Fibroblast of lung (primary cell): ENCODE data around the gene NRAP. TPM values are rescaled to one million over a fixed set of nuclear protein-coding genes. Genes with fewer than 3 reads are reported as not detected.

Source experiments
- DNase-seq, 2 donors: peaks; one replicate each; pipeline versions ENCODE4 v3.0.0 to v3.0.0-alpha.2; 2010; ENCODE audit warnings: low read depth in 2 of 2
- H2AFZ ChIP-seq: 2 replicates; pipeline ENCODE4 v1.5.1; 2012; ENCODE audit warnings: low read length, control low read depth, inconsistent platforms
- H3K27ac ChIP-seq: 2 replicates; pipeline ENCODE4 v1.5.1; 2011; ENCODE audit warnings: low read length, control low read depth; ENCODE audit not compliant: insufficient read depth
- H3K27me3 ChIP-seq: 2 replicates; pipeline ENCODE4 v1.5.1; 2011; ENCODE audit warnings: mild to moderate bottlenecking, low read length; ENCODE audit not compliant: control insufficient read depth, insufficient read depth
- H3K36me3 ChIP-seq: 2 replicates; pipeline ENCODE4 v1.5.1; 2011; ENCODE audit warnings: low read length; ENCODE audit not compliant: control insufficient read depth, insufficient read depth
- H3K4me1 ChIP-seq: 2 replicates; pipeline ENCODE4 v1.5.1; 2011; ENCODE audit warnings: low read length; ENCODE audit not compliant: control insufficient read depth, insufficient read depth; ENCODE audit errors: extremely low read depth
- H3K4me2 ChIP-seq: 2 replicates; pipeline ENCODE4 v1.5.1; 2011; ENCODE audit warnings: low read length, control low read depth; ENCODE audit not compliant: insufficient read depth; ENCODE audit errors: extremely low read depth
- H3K4me3 ChIP-seq, 4 experiments: fragments of 200-600 bp in 1 of 4; sonication (generic) in 1 of 4; replicated peaks in 1 of 4; 2 replicates each; pipeline ENCODE4 v1.5.1; 2011 to 2016; ENCODE audit warnings: low read length in 4 of 4, low read depth in 3 of 4, mild to moderate bottlenecking in 3 of 4, control low read depth in 2 of 4, inconsistent platforms in 1 of 4, mixed read lengths in 1 of 4; ENCODE audit not compliant: insufficient read depth in 1 of 4; ENCODE audit errors: control extremely low read depth in 1 of 4
- H3K79me2 ChIP-seq: 2 replicates; pipeline ENCODE4 v1.5.1; 2012; ENCODE audit warnings: mild to moderate bottlenecking, low read length, inconsistent platforms; ENCODE audit not compliant: control insufficient read depth, insufficient read depth
- H3K9ac ChIP-seq: 2 replicates; pipeline ENCODE4 v1.5.1; 2011; ENCODE audit warnings: mild to moderate bottlenecking, low read length, control low read depth; ENCODE audit not compliant: insufficient read depth
- H3K9me3 ChIP-seq: 2 replicates; pipeline ENCODE4 v1.5.1; 2012; ENCODE audit warnings: low read depth, low read length; ENCODE audit not compliant: control insufficient read depth, insufficient read depth
- H4K20me1 ChIP-seq: 2 replicates; pipeline ENCODE4 v1.5.1; 2011; ENCODE audit warnings: low read length; ENCODE audit not compliant: control insufficient read depth, insufficient read depth; ENCODE audit errors: extremely low read depth
- CTCF ChIP-seq, 2 donors: IDR thresholded peaks in 1 of 2; conservative IDR thresholded peaks in 1 of 2; 1 replicate in 1 of 2; 2 replicates in 1 of 2; pipeline ENCODE4 v1.5.1; 2011 to 2012; ENCODE audit warnings: low read length in 2 of 2, control low read depth in 1 of 2, inconsistent platforms in 1 of 2, low read depth in 1 of 2, mild to moderate bottlenecking in 1 of 2
- EZH2 ChIP-seq: IDR thresholded peaks from 2 replicates; pipeline ENCODE4 v1.5.1; 2012; ENCODE audit warnings: low read length, control low read depth, mild to moderate bottlenecking; ENCODE audit errors: missing control alignments
- polyA plus RNA-seq, 2 donors: library from polyadenylated mRNA; depleted of rRNA in 1 of 2; stranded (reverse) in 1 of 2; unstranded in 1 of 2; fragments of >200 nt; gene quantifications; 2 replicates each; pipeline ENCODE4 v1.2.1, GENCODE V29; 2011 to 2012; ENCODE audit warnings: missing spikeins in 1 of 2
- total RNA-seq: library from RNA; depleted of rRNA; stranded (reverse); fragments of >200 nt; gene quantifications from 2 replicates; pipeline ENCODE4 v1.2.1, GENCODE V29; 2014

The NRAP gene
- total and polyA plus RNA-seq, 2 donors (not counting 1 experiment from before 2014, with no cell fraction given), result not detected

GRCh38 chr10:113647812-113648211 is 16.0 kb downstream of the NRAP start:
- no peak for TF ChIP-seq EZH2
- H3K9me3 ChIP-seq, result no peaks in the 10 kb centered on the region
- H3K4me2 ChIP-seq, result no peak overlapping the region
- no peaks in the 10 kb centered on the region for H3K79me2 ChIP-seq
- no peaks in the 10 kb centered on the region for H3K36me3 ChIP-seq
- H2AFZ ChIP-seq, result no peak overlapping the region
- no peak overlapping the region for H3K9ac ChIP-seq
- H3K4me3 ChIP-seq, result no peak overlapping the region
- no peak overlapping the region for H3K27ac ChIP-seq
- H3K4me1 ChIP-seq, result peaks cover 5% of the 10 kb centered on the region
- H4K20me1 ChIP-seq, result no peaks in the 10 kb centered on the region
- no peaks in the 10 kb centered on the region for H3K27me3 ChIP-seq
- no peak for DNase-seq

- no peak overlapping the region for H3K9ac ChIP-seq
- H3K27me3 ChIP-seq, result no peaks in the 10 kb centered on the region
- H3K4me1 ChIP-seq, result peaks cover 5% of the 10 kb centered on the region
- H3K36me3 ChIP-seq, result no peaks in the 10 kb centered on the region
- H3K9me3 ChIP-seq, result no peaks in the 10 kb centered on the region
- no peak overlapping the region for H3K4me2 ChIP-seq
- no peaks in the 10 kb centered on the region for H3K79me2 ChIP-seq
- H3K4me3 ChIP-seq, result no peak overlapping the region
- no peak overlapping the region for H2AFZ ChIP-seq
- TF ChIP-seq CTCF (conservative IDR thresholded peaks at IDR 0.05 in 1 of 2, IDR thresholded peaks at IDR 0.05 in 1 of 2; ENCODE audit: low read depth in 1 of 2, low read length in 2 of 2), result no peak
- TF ChIP-seq EZH2, result no peak
- no peak for DNase-seq
- H3K27ac ChIP-seq, result no peak overlapping the region
- H4K20me1 ChIP-seq, result no peaks in the 10 kb centered on the region
Observed at GRCh38 chr10:113646336-113647201, 17.3 kb downstream of the NRAP start.

- Histone ChIP-seq H3K4me2 (peak overlapping the region; percentile 40), H3K4me1 (peaks cover 5% of the 10 kb centered on the region), H3K4me3 (no peak overlapping the region), H3K79me2 (no peaks in the 10 kb centered on the region), H3K9me3 (no peaks in the 10 kb centered on the region), H4K20me1 (no peaks in the 10 kb centered on the region), H3K27ac (no peak overlapping the region), H2AFZ (no peak overlapping the region), H3K9ac (no peak overlapping the region), H3K27me3 (no peaks in the 10 kb centered on the region), H3K36me3 (no peaks in the 10 kb centered on the region)
- TF ChIP-seq CTCF (conservative IDR thresholded peaks at IDR 0.05 in 1 of 2, IDR thresholded peaks at IDR 0.05 in 1 of 2; ENCODE audit: low read depth in 1 of 2, low read length in 2 of 2) (no peak), EZH2 (no peak)
- peak; percentile 64 to 84 for DNase-seq
Observed at GRCh38 chr10:113644185-113645120, 19.4 kb downstream of the NRAP start.
